NCI-H2227 (cell line): Measurements from ENCODE around the gene NPPB.
A peak's percentile ranks its signal among the peaks of the same experiment; 100 is the strongest.
"Not testable (repeated sequence)": the region's sequence is repeated elsewhere in the genome, so short reads cannot be mapped to it uniquely, and the experiment has no call there.

Experiments
- DNase-seq: peaks from one replicate; lab custom pipeline; 2025; ENCODE audit not compliant: unreplicated experiment; lab: John Stamatoyannopoulos, UW

Gene NPPB

GRCh38 chr1:11858613-11858967 lies at the start of gene NPPB:
Gene NPPB, minus strand, starts transcription at chr1:11858945. Its CDS starts 112 bp downstream, at chr1:11858833.
- DNase-seq, result no peak

GRCh38 chr1:11908095-11908675 lies 49.4 kb upstream of the NPPB start:
- DNase-seq, result peak; percentile 94

- DNase-seq, result peak; percentile 96
Measured at GRCh38 chr1:11907275-11908094, 48.7 kb upstream of the NPPB start.

GRCh38 chr1:11906870-11907269 lies 48.1 kb upstream of the NPPB start:
- no peak for DNase-seq

- no peak for DNase-seq
Measured at GRCh38 chr1:11904978-11905377, 46.2 kb upstream of the NPPB start.

GRCh38 chr1:11904156-11904555 lies 45.4 kb upstream of the NPPB start:
- not testable (repeated sequence) for DNase-seq

- no peak for DNase-seq
Measured at GRCh38 chr1:11903210-11903609, 44.5 kb upstream of the NPPB start.

GRCh38 chr1:11901446-11901845 lies 42.7 kb upstream of the NPPB start:
- DNase-seq, result not testable (repeated sequence)

- no peak for DNase-seq
Measured at GRCh38 chr1:11898831-11899467, 40.2 kb upstream of the NPPB start.

GRCh38 chr1:11898086-11898785 lies 39.5 kb upstream of the NPPB start:
- DNase-seq, result no peak

- not testable (repeated sequence) for DNase-seq
Measured at GRCh38 chr1:11894501-11894900, 35.8 kb upstream of the NPPB start.

- peak; percentile 80 for DNase-seq
Measured at GRCh38 chr1:11893907-11894251, 35.1 kb upstream of the NPPB start.

- DNase-seq, result no peak
Measured at GRCh38 chr1:11891433-11892186, 32.9 kb upstream of the NPPB start.

- no peak for DNase-seq
Measured at GRCh38 chr1:11888877-11889208, 30.1 kb upstream of the NPPB start.

GRCh38 chr1:11888206-11888876 lies 29.6 kb upstream of the NPPB start:
- no peak for DNase-seq

GRCh38 chr1:11887666-11888007 lies 28.9 kb upstream of the NPPB start:
- no peak for DNase-seq

GRCh38 chr1:11886986-11887665 lies 28.4 kb upstream of the NPPB start:
- no peak for DNase-seq

- no peak for DNase-seq
Measured at GRCh38 chr1:11885916-11886315, 27.2 kb upstream of the NPPB start.

- DNase-seq, result no peak
Measured at GRCh38 chr1:11882814-11883538, 24.2 kb upstream of the NPPB start.
